A549 treated with Mapracorat at 1 μM for 4 hours (cell line): ENCODE results near the gene LBHD2. TPM values are rescaled to one million over a fixed set of nuclear protein-coding genes. Genes with fewer than 3 reads are reported as not detected.

Experiments
- total RNA-seq: library from RNA; stranded (reverse); fragments of 200-300 nt; extraction: Qiagen RNA extraction; gene quantifications from 5 replicates; pipeline ENCODE4 v1.2.3, GENCODE V29; 2022

The LBHD2 gene
- 0.21 to 0.56 TPM (median 0.26 TPM) in 4 of 5 replicates, not detected in the other for total RNA-seq

DNA sequence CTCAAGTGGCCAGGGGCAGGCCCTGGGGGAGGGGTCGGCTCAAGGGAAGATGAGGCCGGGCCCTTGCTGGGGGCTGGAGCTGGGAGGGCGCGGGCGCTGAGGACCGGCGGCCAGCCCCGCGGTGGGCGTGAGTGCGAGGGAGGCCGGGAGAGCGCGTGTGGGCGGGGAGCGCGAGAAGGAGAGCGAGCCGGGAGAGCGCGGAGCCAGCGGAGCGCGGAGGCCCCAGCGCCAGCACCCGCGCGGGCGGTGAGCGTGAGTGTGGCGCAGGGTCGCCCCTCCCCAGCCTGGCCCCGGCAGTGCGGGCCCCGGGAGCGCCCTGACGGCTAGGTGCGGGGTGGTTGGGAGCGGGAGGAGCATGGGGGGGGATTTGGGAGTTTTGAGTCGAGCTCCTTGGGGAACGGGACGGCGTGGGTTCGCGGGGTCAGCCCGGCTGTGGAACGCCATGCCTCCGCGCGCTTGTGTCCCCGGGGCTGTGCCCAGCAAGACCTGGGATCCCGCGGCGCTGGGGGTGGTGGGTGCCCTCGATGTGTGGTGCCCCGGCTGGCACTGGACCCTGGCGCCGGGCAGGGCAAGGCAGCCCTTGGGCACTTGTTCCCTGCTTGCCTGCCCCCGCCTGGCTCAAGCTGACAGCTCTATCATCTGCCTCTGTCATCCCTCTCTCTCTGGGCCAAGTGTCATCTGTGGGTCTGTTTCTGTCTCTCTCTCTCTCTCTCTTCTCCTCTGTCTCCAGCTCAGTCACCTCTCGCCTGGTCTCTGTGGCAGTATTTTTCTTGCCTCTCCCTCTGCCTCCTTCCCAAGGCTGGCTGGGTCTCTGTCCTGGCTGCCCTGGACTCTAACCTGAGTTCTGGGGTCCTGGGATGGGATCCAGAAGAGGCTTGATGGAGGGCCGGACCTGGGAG is at the start of gene LBHD2:
Gene LBHD2 (plus strand): TSS at position 190 of the 899 bp plus-strand sequence. CDS start 1,803 bp downstream, outside the sequence.

DNA sequence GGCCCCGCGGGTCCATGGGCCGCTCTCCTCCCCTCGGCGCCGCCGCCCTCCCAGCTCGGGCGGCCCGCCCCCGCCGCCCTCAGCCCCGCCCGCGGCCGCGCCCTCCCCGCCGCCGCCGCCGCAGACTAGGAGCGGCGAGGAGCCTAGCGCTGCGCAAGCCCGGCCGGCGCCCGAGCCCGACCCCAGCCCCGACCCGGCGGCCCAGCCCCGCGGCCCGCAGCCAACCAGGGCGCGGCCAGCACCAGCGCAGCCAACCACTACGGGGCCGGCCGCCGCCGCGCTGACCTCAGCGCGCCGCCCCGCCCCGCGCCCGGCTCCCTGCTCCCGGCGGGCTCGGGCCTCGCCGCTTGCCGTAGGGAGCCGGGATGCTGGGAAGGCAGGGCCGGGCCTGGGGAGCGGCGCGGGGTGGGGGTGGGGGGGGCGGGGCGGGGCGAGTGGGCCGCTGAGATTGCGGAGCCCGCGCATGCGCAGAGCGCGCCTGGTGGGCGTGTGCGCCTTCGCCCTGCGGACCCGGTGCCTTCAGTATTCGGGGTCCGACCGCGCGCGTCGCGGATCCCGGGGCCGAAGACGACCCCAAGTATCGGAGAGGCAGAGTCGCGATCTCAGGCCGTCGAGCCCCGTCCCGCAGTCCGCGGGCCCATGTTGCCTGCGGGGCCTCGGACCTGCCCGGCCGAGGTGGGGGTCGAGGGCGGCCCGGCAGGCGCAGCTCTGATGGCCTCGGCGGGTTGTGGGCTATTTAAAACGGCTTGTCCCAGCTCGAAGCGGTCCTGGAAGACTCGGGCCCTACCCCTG is 26.4 kb upstream of the LBHD2 start, which contains the start of gene CDC42BPB:
Gene CDC42BPB (minus strand): TSS at position 178 of the 792 bp plus-strand sequence. CDS start 376 bp downstream, outside the sequence.

DNA sequence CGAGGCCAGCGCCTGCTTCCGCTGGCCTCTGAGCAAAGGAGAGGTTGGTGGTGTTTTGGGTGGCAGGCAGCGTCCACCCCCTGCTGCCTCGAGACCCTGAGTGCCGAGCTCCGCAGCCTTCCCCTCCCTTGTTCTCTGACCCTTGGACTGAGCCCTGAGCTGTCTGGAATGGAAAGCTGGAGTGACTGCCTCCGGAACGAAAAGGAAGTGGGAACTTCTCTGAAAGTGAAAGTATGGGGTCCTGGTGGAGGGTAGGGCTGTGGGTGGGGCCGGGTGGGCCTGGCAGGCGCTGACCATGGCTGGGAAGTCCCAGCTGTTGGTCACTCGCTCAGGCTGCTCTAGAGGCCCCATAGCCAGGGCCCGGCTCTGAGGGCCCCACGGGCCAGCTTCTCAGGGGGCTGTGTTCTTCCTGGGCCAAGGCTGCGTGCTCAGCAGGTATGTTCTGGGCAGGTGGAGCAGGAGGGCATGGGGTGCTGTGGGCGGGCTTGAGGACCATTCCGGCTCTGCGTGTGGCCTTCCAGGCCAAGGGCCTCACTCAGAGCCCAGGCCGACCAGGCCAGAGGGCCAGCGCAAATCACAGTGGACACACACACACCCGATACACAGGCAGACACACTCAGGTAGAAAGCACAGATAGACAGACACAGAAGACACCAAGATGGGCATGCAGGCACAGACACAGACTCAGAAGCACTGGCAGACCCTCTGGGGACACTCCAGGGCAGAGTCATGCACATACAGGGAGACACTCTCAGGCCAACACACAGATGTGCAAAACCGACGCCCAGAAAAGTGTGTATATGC is 10.6 kb downstream of the LBHD2 start, which contains the start of gene EXOC3L4:
Gene EXOC3L4 (plus strand): TSS at position 320 of the 804 bp plus-strand sequence. CDS start 5,495 bp downstream, outside the sequence.

DNA sequence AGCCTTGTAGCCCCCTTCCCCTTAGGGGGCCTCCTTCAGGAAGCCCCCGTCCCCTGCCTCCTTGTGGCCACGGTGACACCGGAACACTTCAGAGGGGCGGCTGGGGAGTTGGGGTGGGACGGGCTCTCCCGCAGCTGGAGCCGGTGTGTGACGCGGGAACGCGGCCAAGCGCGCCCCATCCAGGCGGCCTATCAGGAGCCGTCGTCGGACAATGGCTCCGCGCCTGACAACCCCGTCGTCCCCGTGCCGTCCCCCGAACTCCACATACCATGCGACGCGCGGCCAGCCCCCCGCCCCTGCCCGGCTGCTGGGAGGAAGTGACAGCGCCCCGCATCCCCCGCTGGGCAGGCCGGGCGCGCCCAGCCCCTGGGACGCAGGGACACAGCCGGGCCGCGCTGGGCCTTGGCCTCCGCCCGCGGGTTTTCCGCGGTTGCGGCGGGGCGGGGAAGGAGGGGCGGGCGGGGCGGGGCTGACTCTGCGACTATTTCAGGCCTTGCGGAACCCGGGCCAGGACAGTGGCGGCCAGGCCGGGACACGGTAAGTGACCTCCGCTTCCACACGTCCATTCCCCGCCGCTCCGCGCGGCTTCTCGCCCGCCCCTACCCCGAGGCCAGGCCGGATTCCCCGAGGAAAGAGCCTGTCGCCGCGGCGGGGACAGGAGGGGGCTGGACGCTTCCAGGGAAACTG is 39.1 kb downstream of the LBHD2 start, which contains the start of gene TNFAIP2:
Gene TNFAIP2 (plus strand): TSS at position 515 of the 687 bp plus-strand sequence. CDS start 2,997 bp downstream, outside the sequence.

Other genes with a start within 250 kb of the LBHD2 start
- gene AMN, start 161.5 kb upstream of the LBHD2 start, total RNA-seq, result 0.24 to 0.63 TPM (median 0.39 TPM) in 5 replicates
- gene CDC42BPB, start 26.7 kb upstream of the LBHD2 start, total RNA-seq, result 68.2 to 86.6 TPM (median 81.1 TPM) in 5 replicates
- 1.3 to 3.3 TPM (median 1.4 TPM) in 5 replicates for gene EXOC3L4, start 10.5 kb downstream of the LBHD2 start, total RNA-seq
- gene TNFAIP2, start 39.3 kb downstream of the LBHD2 start, total RNA-seq, result 262 to 325 TPM (median 308 TPM) in 5 replicates